BLaER1 (cell line): ENCODE measurements around the gene SLC2A1.

Experiments
- H3K27ac ChIP-seq: shearing (Covaris generic); formaldehyde crosslinking; 2 replicates; pipeline ENCODE4 v1.8.1; 2022
- H3K27me3 ChIP-seq: shearing (Covaris generic); formaldehyde crosslinking; 2 replicates; pipeline ENCODE4 v1.8.1; 2022
- H3K36me3 ChIP-seq: shearing (Covaris generic); formaldehyde crosslinking; 2 replicates; pipeline ENCODE4 v1.8.1; 2022
- H3K4me1 ChIP-seq: shearing (Covaris generic); formaldehyde crosslinking; 2 replicates; pipeline ENCODE4 v1.8.1; 2022
- H3K4me2 ChIP-seq: shearing (Covaris generic); formaldehyde crosslinking; 2 replicates; pipeline ENCODE4 v1.8.1; 2022
- H3K4me3 ChIP-seq: shearing (Covaris generic); formaldehyde crosslinking; 2 replicates; pipeline ENCODE4 v1.8.1; 2022
- H3K9ac ChIP-seq: shearing (Covaris generic); formaldehyde crosslinking; 2 replicates; pipeline ENCODE4 v1.8.1; 2022
- H3K9me3 ChIP-seq: shearing (Covaris generic); formaldehyde crosslinking; 2 replicates; pipeline ENCODE4 v1.8.1; 2022
- H4K20me1 ChIP-seq: shearing (Covaris generic); formaldehyde crosslinking; 2 replicates; pipeline ENCODE4 v1.8.1; 2022
- Cebpa-rat ChIP-seq: shearing (Covaris generic); IDR thresholded peaks from 2 replicates; pipeline ENCODE4 v1.8.1; 2022

The SLC2A1 gene

DNA sequence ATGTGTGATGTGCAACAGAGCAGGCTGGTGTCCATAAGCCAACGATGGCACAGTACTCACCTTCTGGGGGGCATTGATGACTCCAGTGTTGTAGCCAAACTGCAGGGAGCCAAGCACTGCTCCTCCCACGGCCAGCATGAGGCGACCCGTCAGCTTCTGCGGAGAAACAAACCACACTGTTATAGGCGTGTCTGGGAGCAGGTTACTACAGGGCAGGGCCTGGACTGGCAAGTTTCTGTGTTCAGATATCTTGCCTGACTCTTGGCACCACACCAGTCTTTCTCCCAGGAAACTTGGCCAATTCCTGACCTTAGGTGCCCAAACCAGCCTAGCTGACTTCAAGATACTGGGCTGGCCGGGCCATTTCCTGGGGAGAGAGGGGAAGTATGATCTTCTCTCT is 15.5 kb downstream of the SLC2A1 start:
- TF ChIP-seq Cebpa-rat = no peak
- peaks cover 73% of the 10 kb centered on the region for H3K36me3 ChIP-seq
- peak overlapping the region; percentile 28; the same call in 1 of the 2 replicates for H3K9ac ChIP-seq
- no peak overlapping the region for H3K4me3 ChIP-seq
- H3K27me3 ChIP-seq = no peaks in the 10 kb centered on the region
- H3K4me1 ChIP-seq = peaks cover 99% of the 10 kb centered on the region
- H4K20me1 ChIP-seq = peaks cover 98% of the 10 kb centered on the region
- no peaks in the 10 kb centered on the region for H3K9me3 ChIP-seq
- H3K4me2 ChIP-seq = peak overlapping the region; percentile 84
- H3K27ac ChIP-seq = peak overlapping the region; percentile 69

DNA sequence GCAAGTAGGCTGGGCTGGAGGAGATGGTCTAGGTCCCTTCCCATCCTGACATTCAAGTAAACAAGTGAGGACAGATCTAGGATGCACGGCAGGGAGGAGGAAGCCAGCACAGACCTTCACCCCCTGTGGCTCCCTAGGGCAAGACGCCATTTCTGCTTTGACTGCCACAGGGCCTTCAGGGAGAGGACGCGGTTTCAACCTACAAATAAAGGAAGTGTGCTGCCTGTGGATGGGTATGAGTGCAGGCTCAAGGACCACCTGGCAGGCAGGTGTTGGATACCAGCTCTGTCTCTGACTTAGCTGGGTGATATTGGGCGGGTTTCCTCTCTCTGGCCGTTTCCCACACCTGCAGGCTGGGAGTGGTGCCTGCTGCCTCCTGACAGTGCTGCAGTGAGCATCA is 16.2 kb downstream of the SLC2A1 start:
- peaks cover 98% of the 10 kb centered on the region for H4K20me1 ChIP-seq
- peak overlapping the region; percentile 28; the same call in 1 of the 2 replicates for H3K9ac ChIP-seq
- H3K27ac ChIP-seq = peak overlapping the region; percentile 69
- H3K4me1 ChIP-seq = peaks cover 99% of the 10 kb centered on the region
- H3K36me3 ChIP-seq = peaks cover 74% of the 10 kb centered on the region
- H3K4me2 ChIP-seq = peak overlapping the region; percentile 84
- no peak for TF ChIP-seq Cebpa-rat
- no peaks in the 10 kb centered on the region for H3K9me3 ChIP-seq
- H3K27me3 ChIP-seq = no peaks in the 10 kb centered on the region
- H3K4me3 ChIP-seq = no peak overlapping the region

DNA sequence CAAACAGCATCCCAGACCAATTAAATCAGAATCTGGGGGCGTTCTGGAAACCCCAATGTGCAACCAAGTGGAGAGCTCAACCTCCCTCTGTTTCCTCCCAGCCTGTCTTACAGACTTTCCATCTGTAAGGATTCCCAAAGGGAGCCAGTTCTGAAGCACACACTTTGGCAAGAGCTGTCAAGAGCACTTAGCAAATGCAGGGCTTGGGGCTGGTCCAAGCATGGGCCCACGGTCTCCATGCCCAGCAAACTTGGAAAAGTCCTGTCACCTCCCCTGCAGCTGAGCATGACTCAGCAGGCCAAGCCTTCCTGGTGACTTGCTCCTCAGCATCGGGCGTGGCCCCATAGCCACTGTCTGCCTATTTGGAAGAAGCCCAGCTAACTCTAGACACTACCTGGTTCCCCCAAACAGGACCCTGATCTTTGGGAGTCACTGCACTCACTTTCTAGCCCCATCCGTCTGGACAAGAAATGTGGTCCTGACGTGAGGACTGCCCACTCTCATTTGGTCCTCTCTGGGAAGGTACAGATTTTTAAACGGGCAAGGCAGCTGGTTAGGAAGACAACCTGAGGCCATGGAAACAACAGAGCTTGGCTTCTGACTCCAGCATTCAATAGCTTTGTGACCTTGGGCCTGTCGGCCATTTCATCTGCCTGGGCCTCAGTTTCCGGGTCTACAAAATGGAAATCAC is 16.9 kb downstream of the SLC2A1 start:
- peaks cover 75% of the 10 kb centered on the region for H3K36me3 ChIP-seq

DNA sequence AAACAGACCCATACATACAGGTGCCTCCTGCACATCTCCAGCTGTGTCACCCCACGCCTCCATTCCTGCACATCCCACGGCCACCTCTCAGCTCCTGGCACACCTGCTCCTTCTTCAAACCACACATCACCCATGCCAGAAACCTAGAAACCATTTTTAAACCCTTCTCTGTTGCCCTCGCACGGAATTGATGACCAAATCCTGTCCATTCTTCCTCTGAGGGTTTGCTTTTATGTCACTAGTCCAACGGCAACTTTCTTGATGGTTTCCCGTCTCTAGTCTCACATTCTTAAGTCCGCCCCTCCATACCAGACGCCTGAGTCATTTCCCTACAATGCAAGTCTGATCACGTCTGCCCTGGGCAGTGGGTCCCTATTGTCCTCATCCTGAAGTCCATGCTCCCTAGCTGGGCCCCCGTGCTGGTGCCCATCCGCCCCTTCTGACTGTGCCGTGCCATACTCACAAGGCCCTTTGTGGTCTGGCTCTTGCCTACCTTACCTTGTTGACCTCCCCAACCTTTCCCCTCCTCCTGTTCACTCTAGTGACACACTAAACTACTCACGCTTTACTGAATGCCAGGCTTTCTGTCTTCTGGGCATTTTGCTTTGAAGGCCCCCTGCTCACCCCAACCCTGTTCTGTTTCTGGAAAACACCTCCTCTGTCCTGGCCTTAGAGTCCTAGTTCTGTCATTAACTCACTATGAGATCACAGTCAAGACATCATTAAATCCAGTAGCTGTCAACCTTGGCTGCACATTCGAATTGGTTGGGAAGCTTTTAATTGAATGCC is 17.6 kb downstream of the SLC2A1 start:
- Histone ChIP-seq H3K4me2 (peak overlapping the region; percentile 84), H3K27me3 (no peaks in the 10 kb centered on the region), H3K9ac (no peak overlapping the region), H3K27ac (0 out of 2 replicates have a peak overlapping the region, but pooled peaks have one; percentile 11), H3K4me3 (no peak overlapping the region), H3K4me1 (peaks cover 99% of the 10 kb centered on the region), H3K9me3 (no peaks in the 10 kb centered on the region), H3K36me3 (peaks cover 78% of the 10 kb centered on the region), H4K20me1 (peaks cover 98% of the 10 kb centered on the region)
- no peak for TF ChIP-seq Cebpa-rat

More for the DNA sequence above, 16.9 kb downstream of the SLC2A1 start:
- peak overlapping the region; percentile 69 for H3K27ac ChIP-seq
- H3K27me3 ChIP-seq = no peaks in the 10 kb centered on the region
- no peaks in the 10 kb centered on the region for H3K9me3 ChIP-seq
- peaks cover 99% of the 10 kb centered on the region for H3K4me1 ChIP-seq
- no peak for TF ChIP-seq Cebpa-rat
- H3K4me3 ChIP-seq = no peak overlapping the region
- H3K9ac ChIP-seq = no peak overlapping the region
- H4K20me1 ChIP-seq = peaks cover 98% of the 10 kb centered on the region
- peak overlapping the region; percentile 84 for H3K4me2 ChIP-seq

DNA sequence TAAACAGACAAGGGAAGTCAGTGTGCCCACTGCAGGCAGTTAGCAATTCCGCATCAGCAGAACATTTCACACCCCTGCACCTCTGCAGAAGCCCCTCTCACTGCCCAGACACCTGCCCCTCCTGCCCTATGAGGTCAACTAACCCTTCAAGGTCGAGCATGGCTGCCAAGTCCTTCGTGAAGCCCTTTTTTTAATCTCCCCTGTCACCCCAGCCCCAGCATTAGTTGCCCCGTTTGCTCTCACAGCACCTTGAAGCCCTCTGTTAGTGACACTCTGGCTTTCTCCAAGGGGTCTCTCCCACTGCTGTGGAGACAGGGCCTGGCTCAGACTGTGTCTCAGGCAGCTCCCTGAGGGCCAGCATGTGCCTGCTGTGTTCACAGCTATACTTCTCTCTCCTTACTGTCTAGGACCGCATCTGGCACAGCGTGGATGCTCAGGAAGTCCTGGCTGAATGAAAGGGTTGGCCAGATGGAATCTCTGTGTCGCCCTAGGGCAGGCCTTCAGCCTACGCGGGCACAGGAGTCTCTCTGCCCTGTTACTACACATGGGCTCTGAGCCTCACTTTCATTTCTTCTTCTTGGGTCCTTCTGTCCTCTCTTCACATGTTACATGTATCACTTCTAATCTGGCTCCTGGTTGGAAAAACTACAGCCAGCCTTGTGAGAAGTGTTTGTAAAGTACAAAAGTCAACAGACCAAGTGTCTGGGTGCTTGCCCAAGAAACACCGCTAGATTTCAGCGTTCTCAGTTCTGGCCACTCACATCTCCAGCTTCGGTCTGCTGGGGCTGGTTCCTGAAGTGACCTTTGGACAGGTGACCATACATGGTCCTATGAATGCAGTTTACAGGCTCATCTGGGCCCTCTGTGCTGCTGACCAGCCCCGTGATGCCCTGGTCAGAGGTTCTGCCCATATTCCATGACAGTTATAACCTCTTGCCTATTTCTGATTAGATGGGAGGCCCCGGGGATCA is 19.7 kb downstream of the SLC2A1 start:
- Histone ChIP-seq H3K27ac (peak overlapping the region; percentile 10; the same call in 1 of the 2 replicates), H3K4me1 (peaks cover 99% of the 10 kb centered on the region), H3K9ac (peak overlapping the region; percentile 35; the same call in 1 of the 2 replicates), H3K9me3 (no peaks in the 10 kb centered on the region), H4K20me1 (peaks cover 98% of the 10 kb centered on the region), H3K4me2 (peak overlapping the region; percentile 90; the same call in 1 of the 2 replicates), H3K36me3 (peaks cover 92% of the 10 kb centered on the region), H3K27me3 (no peaks in the 10 kb centered on the region), H3K4me3 (no peak overlapping the region)
- TF ChIP-seq Cebpa-rat = no peak

DNA sequence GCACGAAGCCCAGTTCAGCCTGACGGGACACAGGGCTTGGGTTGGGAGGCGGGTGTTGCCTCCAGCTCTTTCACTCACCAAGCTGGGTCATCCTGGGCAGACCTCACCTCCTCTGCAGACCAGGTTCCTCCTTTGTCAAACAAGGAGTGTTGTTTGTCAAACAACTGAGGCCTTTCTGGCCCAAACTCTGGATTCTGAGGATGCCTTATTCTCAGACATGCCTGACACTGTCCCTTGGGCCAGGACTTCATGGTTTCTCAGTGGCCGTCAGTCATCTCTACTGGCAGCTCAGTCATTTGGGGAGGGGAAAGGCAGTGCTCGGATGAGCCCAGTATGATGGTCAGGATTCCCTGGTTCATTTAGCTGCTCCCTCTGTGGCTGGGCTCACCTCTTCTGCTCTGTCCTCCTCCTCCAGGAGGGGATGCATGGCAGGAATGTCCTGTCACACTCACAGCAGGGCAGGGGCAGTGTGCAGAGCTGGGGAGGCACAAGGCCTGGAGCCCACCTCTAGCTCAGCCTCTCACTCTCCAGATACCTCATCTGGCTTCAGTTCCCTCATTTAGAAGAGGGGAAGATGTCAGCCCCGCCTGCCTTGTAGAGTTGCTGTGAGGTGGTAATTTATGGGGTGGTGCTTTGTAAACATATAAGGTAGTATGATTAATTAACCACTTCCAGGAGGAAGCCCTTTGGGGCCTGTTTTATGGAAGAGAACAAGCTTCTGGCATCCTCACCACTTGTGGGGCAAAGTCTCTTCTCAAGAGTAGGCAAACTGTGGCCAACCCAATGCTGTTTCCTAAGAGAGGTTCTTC is 20.6 kb downstream of the SLC2A1 start:
- Histone ChIP-seq H3K4me3 (no peak overlapping the region), H3K9ac (no peak overlapping the region), H3K9me3 (no peaks in the 10 kb centered on the region), H3K4me2 (peak overlapping the region; percentile 90; the same call in 1 of the 2 replicates), H4K20me1 (peaks cover 98% of the 10 kb centered on the region), H3K27ac (peak overlapping the region; percentile 10; the same call in 1 of the 2 replicates), H3K36me3 (peaks cover 93% of the 10 kb centered on the region), H3K27me3 (no peaks in the 10 kb centered on the region), H3K4me1 (peaks cover 99% of the 10 kb centered on the region)
- TF ChIP-seq Cebpa-rat = no peak

DNA sequence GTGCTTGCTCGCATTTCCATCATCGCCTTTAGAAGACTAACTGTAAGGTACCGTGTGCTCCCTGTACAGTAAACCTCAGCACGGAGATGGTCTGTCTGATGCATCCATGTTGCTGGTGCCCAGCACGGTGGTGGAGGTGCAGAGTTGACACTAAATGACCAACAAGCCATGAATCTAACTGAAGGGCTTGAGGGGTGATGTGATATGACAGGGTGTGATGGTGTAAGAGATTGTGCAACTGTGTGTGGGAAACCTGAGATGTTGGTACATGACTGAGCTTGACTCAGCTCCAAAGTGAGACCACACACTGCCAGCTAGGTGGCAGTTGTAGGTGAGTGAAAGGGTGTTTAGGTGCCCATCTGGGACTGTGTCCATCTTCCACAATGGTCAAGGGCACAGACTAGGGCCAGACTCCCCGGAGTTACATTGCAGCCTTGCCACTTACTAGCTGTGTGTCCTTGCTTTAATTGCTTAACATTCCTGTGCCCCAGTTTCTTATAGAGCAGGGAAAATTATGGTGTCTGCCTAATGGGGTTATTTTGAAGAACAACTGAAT is 21.4 kb downstream of the SLC2A1 start:
- H3K4me1 ChIP-seq = peaks cover 99% of the 10 kb centered on the region
- peak overlapping the region; percentile 90 for H3K4me2 ChIP-seq
- no peaks in the 10 kb centered on the region for H3K9me3 ChIP-seq
- no peaks in the 10 kb centered on the region for H3K27me3 ChIP-seq
- H3K27ac ChIP-seq = no peak overlapping the region; the same call in 1 of the 2 replicates
- peak; percentile 59; the same call in 1 of the 2 replicates for TF ChIP-seq Cebpa-rat
- no peak overlapping the region for H3K9ac ChIP-seq
- peaks cover 87% of the 10 kb centered on the region for H3K36me3 ChIP-seq
- no peak overlapping the region for H3K4me3 ChIP-seq
- H4K20me1 ChIP-seq = peaks cover 98% of the 10 kb centered on the region

DNA sequence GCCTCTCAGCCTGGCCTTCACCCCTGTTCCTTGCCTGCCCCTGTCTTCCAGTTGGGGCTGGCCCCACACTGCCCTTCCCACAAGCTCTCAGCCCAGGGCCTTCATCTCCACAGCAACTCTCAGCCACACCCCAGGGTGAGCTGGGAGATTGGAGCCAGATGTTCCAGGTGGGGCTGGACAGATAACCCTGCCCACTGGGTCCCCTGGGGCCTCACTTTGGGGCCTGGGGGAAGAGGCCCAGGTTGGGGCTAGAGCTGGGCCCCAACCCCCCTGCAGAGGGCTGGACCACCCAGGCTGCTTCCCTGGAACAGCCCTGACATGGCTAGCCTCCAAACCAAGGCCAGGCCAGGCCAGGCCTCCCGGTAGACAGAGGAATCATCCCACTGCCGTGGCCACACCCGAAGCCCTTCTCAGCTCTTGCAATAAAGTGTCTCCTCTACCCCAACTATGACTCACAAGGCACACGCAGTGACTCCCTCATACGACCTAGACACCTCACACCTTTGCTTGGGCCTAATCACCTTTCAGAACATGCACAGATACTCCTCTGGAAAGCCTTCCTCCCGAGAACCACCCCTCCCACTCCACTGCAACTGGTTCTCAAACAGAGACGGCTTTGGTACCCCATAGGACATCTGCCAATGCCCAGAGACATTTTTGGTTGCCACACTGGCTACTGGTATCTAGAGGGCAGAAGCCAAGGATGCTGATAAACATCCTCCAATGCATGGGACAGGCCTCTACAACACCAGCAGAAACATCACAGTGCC is 22.2 kb downstream of the SLC2A1 start:
- Histone ChIP-seq H3K9ac (peak overlapping the region; percentile 67), H3K27ac (peak overlapping the region; percentile 81), H3K4me3 (no peak overlapping the region), H3K4me2 (peak overlapping the region; percentile 90), H4K20me1 (peaks cover 98% of the 10 kb centered on the region), H3K4me1 (peaks cover 99% of the 10 kb centered on the region), H3K9me3 (no peaks in the 10 kb centered on the region), H3K27me3 (no peaks in the 10 kb centered on the region), H3K36me3 (peaks cover 80% of the 10 kb centered on the region)
- TF ChIP-seq Cebpa-rat = no peak
